HepG2 (cell line): ENCODE results near the gene IGFBP5. TPM values are rescaled to one million over a fixed set of nuclear protein-coding genes. Genes with fewer than 3 reads are reported as not detected.
A peak's percentile ranks its signal among the peaks of the same experiment; 100 is the strongest.

Experiments used
- CEBPB ChIP-seq: IDR thresholded peaks from 2 replicates; pipeline ENCODE4 v1.6.1; 2011; ENCODE audit warnings: low read depth, low read length, improper control_type of control experiment, borderline replicate concordance
- CHD4 ChIP-seq: fragments of 200-600 bp; sonication (generic); IDR thresholded peaks from 2 replicates; pipeline ENCODE4 v1.7.0; 2017; ENCODE audit warnings: mild to moderate bottlenecking, low read length, borderline replicate concordance
- DNMT3B ChIP-seq: conservative IDR thresholded peaks from 2 replicates; pipeline ENCODE4 v1.6.1; 2016; ENCODE audit warnings: missing biosample characterization, control low read depth
- ELF3 ChIP-seq: IDR thresholded peaks from 2 replicates; pipeline ENCODE4 v1.6.1; 2016; ENCODE audit warnings: missing genetic modification reagents, missing compliant biosample characterization
- FOXK1 ChIP-seq: sonication (generic); formaldehyde crosslinking; IDR thresholded peaks from 2 replicates; pipeline ENCODE4 v1.4.0; 2020; ENCODE audit warnings: low read depth, missing genetic modification reagents, borderline replicate concordance
- HDAC1 ChIP-seq: sonication (generic); formaldehyde crosslinking; IDR thresholded peaks from 2 replicates; pipeline ENCODE4 v1.5.1; 2020; ENCODE audit warnings: mild to moderate bottlenecking, missing genetic modification reagents
- HOXA7 ChIP-seq: sonication (generic); formaldehyde crosslinking; IDR thresholded peaks from 2 replicates; pipeline ENCODE4 v1.8.1; 2022; ENCODE audit warnings: mild to moderate bottlenecking, missing genetic modification reagents, moderate library complexity
- KDM3A ChIP-seq: IDR thresholded peaks from 2 replicates; pipeline ENCODE4 v1.6.1; 2018; ENCODE audit warnings: low read depth, missing compliant biosample characterization
- KLF16 ChIP-seq, 2 experiments: sonication (generic) in 1 of 2; formaldehyde crosslinking in 1 of 2; IDR thresholded peaks; 2 replicates each; pipeline versions ENCODE4 v1.6.1 to v1.8.0; 2016 to 2023; ENCODE audit warnings: missing genetic modification reagents in 2 of 2, missing compliant biosample characterization in 1 of 2
- NFE2L1 ChIP-seq: sonication (generic); formaldehyde crosslinking; IDR thresholded peaks from 2 replicates; pipeline ENCODE4 v1.4.0; 2020; ENCODE audit warnings: missing genetic modification reagents, mild to moderate bottlenecking, borderline replicate concordance
- TARDBP ChIP-seq: sonication (generic); formaldehyde crosslinking; IDR thresholded peaks from 2 replicates; pipeline ENCODE4 v1.8.0; 2022; ENCODE audit warnings: mild to moderate bottlenecking, missing genetic modification reagents
- TBX2 ChIP-seq: sonication (generic); formaldehyde crosslinking; IDR thresholded peaks from 2 replicates; pipeline ENCODE4 v1.5.0; 2020; ENCODE audit warnings: missing genetic modification reagents, mild to moderate bottlenecking, borderline replicate concordance
- THAP11 ChIP-seq: IDR thresholded peaks from 2 replicates; pipeline ENCODE4 v1.6.1; 2016; ENCODE audit warnings: missing biosample characterization, missing genetic modification reagents
- TOPORS ChIP-seq: sonication (generic); formaldehyde crosslinking; IDR thresholded peaks from 2 replicates; pipeline ENCODE4 v1.8.0; 2023; ENCODE audit warnings: mild to moderate bottlenecking, missing genetic modification reagents
- ZNF280B ChIP-seq: sonication (generic); formaldehyde crosslinking; IDR thresholded peaks from 2 replicates; pipeline ENCODE4 v1.5.0; 2020; ENCODE audit warnings: missing genetic modification reagents, mild to moderate bottlenecking, borderline replicate concordance
- ZXDC ChIP-seq: sonication (generic); formaldehyde crosslinking; IDR thresholded peaks from 2 replicates; pipeline ENCODE4 v1.5.0; 2020; ENCODE audit warnings: mild to moderate bottlenecking, missing genetic modification reagents
- polyA plus RNA-seq, 8 experiments: library from polyadenylated mRNA; depleted of rRNA in 3 of 8; stranded (reverse) in 7 of 8; unstranded in 1 of 8; fragments of >200 nt; fragmentation: Illumina TruSeq in 4 of 8; extraction: Trizol in 4 of 8; gene quantifications; 2 replicates each; pipeline versions ENCODE4 v1.2.1 to v1.2.3, GENCODE V29; 2011 to 2016; ENCODE audit warnings: low read depth in 4 of 8, missing spikeins in 1 of 8, mixed read lengths in 1 of 8; ENCODE audit not compliant: insufficient read depth in 1 of 8
- total RNA-seq, 5 experiments: library from RNA; depleted of rRNA; stranded (reverse); fragments of >200 nt; fragmentation: Illumina TruSeq; extraction: Trizol; gene quantifications; 2 replicates each; pipeline ENCODE4 v1.2.3, GENCODE V29; 2016; ENCODE audit warnings: low read depth in 1 of 5
- TF ChIP-seq, protein P1 (sequence below): sonication (generic); formaldehyde crosslinking; IDR thresholded peaks from 2 replicates; pipeline ENCODE4 v1.5.1; 2020; ENCODE audit warnings: mild to moderate bottlenecking, moderate library complexity, missing genetic modification reagents
- TF ChIP-seq, protein P2 (sequence below): fragments of 450-650 bp; IDR thresholded peaks from 2 replicates; pipeline ENCODE4 v1.6.1; 2016
- TF ChIP-seq, protein P3 (sequence below): sonication (generic); formaldehyde crosslinking; IDR thresholded peaks from 2 replicates; pipeline ENCODE4 v1.4.0; 2020; ENCODE audit warnings: mild to moderate bottlenecking, missing genetic modification reagents

The IGFBP5 gene
- total and polyA plus RNA-seq, 2 of the 13 experiments (the other 11 are each of a cell fraction or from before 2014, with no cell fraction given) = 0.15 TPM; not detected in 1

DNA sequence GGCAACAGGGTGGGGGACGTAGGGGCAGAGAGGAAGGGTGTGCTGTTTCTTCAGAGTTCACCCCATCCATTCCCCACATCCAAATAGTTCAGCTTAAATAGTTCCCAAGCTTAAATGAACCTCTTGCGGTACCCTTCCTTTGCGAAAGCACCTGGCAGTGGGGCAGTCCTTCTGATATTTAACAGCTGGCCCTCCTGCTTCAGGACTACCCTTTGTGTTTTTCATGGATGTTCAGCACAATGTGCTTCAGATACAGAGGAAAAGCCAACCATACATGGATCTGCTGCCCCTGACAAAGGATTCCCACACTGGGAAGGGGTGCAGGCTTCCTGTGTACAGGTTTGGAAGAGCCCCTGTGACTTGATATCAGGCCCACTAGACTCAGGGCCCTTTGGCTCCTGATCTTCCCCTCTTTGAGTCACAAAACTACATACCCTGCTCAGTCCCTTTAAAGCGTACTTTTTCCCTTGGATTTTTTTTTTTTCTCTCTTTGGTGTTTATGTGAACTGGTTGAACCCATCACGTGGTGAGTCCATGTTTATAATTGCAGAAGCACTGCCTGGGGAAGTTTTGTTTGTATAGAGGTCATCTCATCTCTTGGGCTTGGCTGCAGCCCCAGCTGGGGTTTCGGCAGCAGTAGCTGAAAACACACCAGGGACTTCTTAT is 45.3 kb upstream of the IGFBP5 start (continued):
- TF ChIP-seq, protein P1, sequence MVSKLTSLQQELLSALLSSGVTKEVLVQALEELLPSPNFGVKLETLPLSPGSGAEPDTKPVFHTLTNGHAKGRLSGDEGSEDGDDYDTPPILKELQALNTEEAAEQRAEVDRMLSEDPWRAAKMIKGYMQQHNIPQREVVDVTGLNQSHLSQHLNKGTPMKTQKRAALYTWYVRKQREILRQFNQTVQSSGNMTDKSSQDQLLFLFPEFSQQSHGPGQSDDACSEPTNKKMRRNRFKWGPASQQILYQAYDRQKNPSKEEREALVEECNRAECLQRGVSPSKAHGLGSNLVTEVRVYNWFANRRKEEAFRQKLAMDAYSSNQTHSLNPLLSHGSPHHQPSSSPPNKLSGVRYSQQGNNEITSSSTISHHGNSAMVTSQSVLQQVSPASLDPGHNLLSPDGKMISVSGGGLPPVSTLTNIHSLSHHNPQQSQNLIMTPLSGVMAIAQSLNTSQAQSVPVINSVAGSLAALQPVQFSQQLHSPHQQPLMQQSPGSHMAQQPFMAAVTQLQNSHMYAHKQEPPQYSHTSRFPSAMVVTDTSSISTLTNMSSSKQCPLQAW (CRISPR knock-in tag) = peak; percentile 30; the same call in 1 of the 2 replicates
- TF ChIP-seq THAP11 (CRISPR knock-in tag) = 0 out of 2 replicates have a peak, but pooled peaks have one; percentile 28
- TF ChIP-seq ELF3 (CRISPR knock-in tag) = peak; percentile 34; the same call in 1 of the 2 replicates
- TF ChIP-seq KDM3A (CRISPR knock-in tag) = 0 out of 2 replicates have a peak, but pooled peaks have one; percentile 48
- TF ChIP-seq, protein P2, sequence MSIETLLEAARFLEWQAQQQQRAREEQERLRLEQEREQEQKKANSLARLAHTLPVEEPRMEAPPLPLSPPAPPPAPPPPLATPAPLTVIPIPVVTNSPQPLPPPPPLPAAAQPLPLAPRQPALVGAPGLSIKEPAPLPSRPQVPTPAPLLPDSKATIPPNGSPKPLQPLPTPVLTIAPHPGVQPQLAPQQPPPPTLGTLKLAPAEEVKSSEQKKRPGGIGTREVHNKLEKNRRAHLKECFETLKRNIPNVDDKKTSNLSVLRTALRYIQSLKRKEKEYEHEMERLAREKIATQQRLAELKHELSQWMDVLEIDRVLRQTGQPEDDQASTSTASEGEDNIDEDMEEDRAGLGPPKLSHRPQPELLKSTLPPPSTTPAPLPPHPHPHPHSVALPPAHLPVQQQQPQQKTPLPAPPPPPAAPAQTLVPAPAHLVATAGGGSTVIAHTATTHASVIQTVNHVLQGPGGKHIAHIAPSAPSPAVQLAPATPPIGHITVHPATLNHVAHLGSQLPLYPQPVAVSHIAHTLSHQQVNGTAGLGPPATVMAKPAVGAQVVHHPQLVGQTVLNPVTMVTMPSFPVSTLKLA = peak; percentile 54
- TF ChIP-seq HDAC1 = no peak
- no peak for TF ChIP-seq NFE2L1 (CRISPR knock-in tag)
- peak; percentile 54; the same call in 1 of the 2 replicates for TF ChIP-seq TBX2
- TF ChIP-seq, protein P3, sequence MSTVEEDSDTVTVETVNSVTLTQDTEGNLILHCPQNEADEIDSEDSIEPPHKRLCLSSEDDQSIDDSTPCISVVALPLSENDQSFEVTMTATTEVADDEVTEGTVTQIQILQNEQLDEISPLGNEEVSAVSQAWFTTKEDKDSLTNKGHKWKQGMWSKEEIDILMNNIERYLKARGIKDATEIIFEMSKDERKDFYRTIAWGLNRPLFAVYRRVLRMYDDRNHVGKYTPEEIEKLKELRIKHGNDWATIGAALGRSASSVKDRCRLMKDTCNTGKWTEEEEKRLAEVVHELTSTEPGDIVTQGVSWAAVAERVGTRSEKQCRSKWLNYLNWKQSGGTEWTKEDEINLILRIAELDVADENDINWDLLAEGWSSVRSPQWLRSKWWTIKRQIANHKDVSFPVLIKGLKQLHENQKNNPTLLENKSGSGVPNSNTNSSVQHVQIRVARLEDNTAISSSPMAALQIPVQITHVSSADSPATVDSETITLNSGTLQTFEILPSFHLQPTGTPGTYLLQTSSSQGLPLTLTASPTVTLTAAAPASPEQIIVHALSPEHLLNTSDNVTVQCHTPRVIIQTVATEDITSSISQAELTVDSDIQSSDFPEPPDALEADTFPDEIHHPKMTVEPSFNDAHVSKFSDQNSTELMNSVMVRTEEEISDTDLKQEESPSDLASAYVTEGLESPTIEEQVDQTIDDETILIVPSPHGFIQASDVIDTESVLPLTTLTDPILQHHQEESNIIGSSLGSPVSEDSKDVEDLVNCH = no peak
- peak; percentile 56; the same call in 1 of the 2 replicates for TF ChIP-seq TARDBP (CRISPR knock-in tag)
- TF ChIP-seq CHD4 = no peak
- no peak for TF ChIP-seq HOXA7 (CRISPR knock-in tag)
- TF ChIP-seq TOPORS (CRISPR knock-in tag) = no peak
- no peak for TF ChIP-seq CEBPB
- TF ChIP-seq ZNF280B (CRISPR knock-in tag) = no peak
- no peak for TF ChIP-seq ZXDC (CRISPR knock-in tag)
- TF ChIP-seq FOXK1 = peak; percentile 90; the same call in 1 of the 2 replicates
- no peak for TF ChIP-seq DNMT3B
- TF ChIP-seq KLF16 (CRISPR knock-in tag; IDR thresholded peaks at IDR 0.05) = peak in 1 of 2 experiments; percentile 46; a peak in 1 of 4 replicates
